BLaER1 (cell line): ENCODE measurements around the gene ETV6.
A peak's percentile ranks its signal among the peaks of the same experiment; 100 is the strongest.
"Not testable (repeated sequence)": the region's sequence is repeated elsewhere in the genome, so short reads cannot be mapped to it uniquely, and the experiment has no call there.

Source experiments
- H3K27ac ChIP-seq: shearing (Covaris generic); formaldehyde crosslinking; 2 replicates; pipeline ENCODE4 v1.8.1; 2022
- H3K27me3 ChIP-seq: shearing (Covaris generic); formaldehyde crosslinking; 2 replicates; pipeline ENCODE4 v1.8.1; 2022
- H3K36me3 ChIP-seq: shearing (Covaris generic); formaldehyde crosslinking; 2 replicates; pipeline ENCODE4 v1.8.1; 2022
- H3K4me1 ChIP-seq: shearing (Covaris generic); formaldehyde crosslinking; 2 replicates; pipeline ENCODE4 v1.8.1; 2022
- H3K4me2 ChIP-seq: shearing (Covaris generic); formaldehyde crosslinking; 2 replicates; pipeline ENCODE4 v1.8.1; 2022
- H3K4me3 ChIP-seq: shearing (Covaris generic); formaldehyde crosslinking; 2 replicates; pipeline ENCODE4 v1.8.1; 2022
- H3K9ac ChIP-seq: shearing (Covaris generic); formaldehyde crosslinking; 2 replicates; pipeline ENCODE4 v1.8.1; 2022
- H3K9me3 ChIP-seq: shearing (Covaris generic); formaldehyde crosslinking; 2 replicates; pipeline ENCODE4 v1.8.1; 2022
- H4K20me1 ChIP-seq: shearing (Covaris generic); formaldehyde crosslinking; 2 replicates; pipeline ENCODE4 v1.8.1; 2022
- Cebpa-rat ChIP-seq: shearing (Covaris generic); IDR thresholded peaks from 2 replicates; pipeline ENCODE4 v1.8.1; 2022

Gene ETV6

DNA sequence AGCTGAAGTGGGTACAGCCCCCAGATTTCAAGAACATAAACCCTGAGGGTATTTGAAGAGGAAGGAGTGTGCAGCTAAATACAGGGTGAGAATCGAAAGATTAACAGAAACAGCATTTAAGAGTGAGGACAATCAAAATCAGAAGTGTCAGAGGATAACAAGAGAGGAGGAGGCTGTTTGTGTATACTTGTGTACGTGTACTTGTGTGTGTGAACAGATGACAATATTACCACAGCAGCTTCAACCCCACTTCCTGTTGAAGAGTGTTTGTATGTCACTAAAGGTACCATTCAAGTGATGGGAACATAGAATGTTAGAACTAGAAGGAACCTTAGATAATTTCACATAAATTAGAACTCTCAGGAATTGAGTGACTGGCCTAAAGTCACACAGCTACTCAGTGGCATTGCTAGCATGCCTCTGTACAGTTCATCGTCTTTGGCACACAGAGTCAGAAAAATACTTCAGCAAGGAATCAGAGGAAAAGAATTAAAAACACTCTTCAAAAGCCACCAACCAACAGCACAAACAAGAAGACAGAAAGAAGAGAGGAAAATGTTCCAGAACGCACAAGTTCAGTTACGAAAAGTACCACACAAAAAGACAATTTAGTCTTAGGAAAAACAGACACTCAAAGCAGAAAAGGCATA lies 256.9 kb downstream of the ETV6 start:
- Histone ChIP-seq H3K9me3 (peaks cover 41% of the 10 kb centered on the region), H3K4me1 (peaks cover 18% of the 10 kb centered on the region), H4K20me1 (no peaks in the 10 kb centered on the region), H3K36me3 (no peaks in the 10 kb centered on the region), H3K27me3 (no peaks in the 10 kb centered on the region), H3K9ac (no peak overlapping the region), H3K27ac (no peak overlapping the region), H3K4me2 (no peak overlapping the region), H3K4me3 (no peak overlapping the region)
- no peak for TF ChIP-seq Cebpa-rat

DNA sequence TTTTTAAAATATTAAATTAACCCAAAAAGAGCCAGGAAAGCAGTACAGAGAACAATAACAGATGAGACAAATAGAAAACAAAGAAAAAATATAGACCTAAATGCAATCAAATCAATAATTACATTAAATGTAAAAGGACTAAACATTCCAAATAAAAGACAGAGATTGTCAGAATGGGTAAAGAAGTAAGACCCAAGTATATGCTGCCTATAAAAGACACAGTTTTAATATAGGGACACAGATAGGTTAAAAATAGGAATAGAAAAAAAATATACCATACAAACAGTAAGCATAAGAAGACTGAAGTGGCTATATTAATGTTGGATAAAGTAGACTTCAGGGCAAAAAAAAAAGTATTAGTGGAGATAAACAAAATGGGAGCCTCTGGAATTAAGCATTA lies 258.2 kb downstream of the ETV6 start:
- peaks cover 41% of the 10 kb centered on the region for H3K9me3 ChIP-seq
- no peak overlapping the region for H3K4me3 ChIP-seq
- no peaks in the 10 kb centered on the region for H3K27me3 ChIP-seq
- no peak overlapping the region for H3K4me2 ChIP-seq
- H3K4me1 ChIP-seq, result peaks cover 5% of the 10 kb centered on the region
- no peaks in the 10 kb centered on the region for H4K20me1 ChIP-seq
- no peak overlapping the region for H3K9ac ChIP-seq
- H3K36me3 ChIP-seq, result no peaks in the 10 kb centered on the region
- no peak for TF ChIP-seq Cebpa-rat
- H3K27ac ChIP-seq, result no peak overlapping the region

DNA sequence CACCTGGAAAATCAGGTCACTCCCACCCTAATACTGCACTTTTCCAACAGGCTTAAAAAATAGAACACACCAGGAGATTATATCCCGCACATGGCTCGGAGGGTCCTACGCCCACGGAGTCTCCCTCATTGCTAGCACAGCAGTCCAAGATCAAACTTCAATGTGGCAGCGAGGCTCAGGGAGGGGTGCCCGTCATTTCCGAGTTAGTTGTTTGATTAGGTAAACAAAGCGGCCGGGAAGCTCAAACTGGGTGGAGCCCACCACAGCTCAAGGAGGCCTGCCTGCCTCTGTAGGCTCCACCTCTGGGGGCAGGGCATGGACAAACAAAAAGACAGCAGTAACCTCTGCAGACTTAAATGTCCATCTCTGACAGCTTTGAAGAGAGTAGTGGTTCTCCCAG lies 259.9 kb downstream of the ETV6 start:
- not testable (repeated sequence) for H3K27ac ChIP-seq, H3K36me3 ChIP-seq, H3K9ac ChIP-seq, H4K20me1 ChIP-seq, H3K4me2 ChIP-seq, H3K4me3 ChIP-seq, H3K27me3 ChIP-seq, H3K4me1 ChIP-seq
- peaks cover 41% of the 10 kb centered on the region for H3K9me3 ChIP-seq

DNA sequence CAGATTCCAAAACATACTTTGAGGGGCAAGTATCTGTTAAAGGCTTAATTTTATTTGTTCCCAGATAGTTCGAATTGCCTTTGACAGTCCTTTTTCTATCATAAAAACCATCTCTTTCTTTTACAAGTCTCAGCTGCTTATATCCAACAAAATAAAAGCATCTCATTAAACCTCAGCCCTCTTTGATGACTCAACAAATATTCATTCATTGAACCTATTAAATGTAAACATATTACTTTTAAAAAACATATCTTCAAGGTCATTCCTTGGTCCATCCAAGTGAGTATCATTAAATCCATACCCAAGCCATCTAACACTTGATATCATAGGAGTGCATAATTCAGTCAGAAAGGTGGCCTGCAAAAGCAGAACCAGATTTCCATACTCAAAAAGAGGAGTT lies 266.6 kb downstream of the ETV6 start:
- no peak overlapping the region for H3K4me2 ChIP-seq
- no peak overlapping the region for H3K27ac ChIP-seq
- no peaks in the 10 kb centered on the region for H3K9me3 ChIP-seq
- no peak overlapping the region for H3K4me3 ChIP-seq
- no peaks in the 10 kb centered on the region for H3K36me3 ChIP-seq
- H3K4me1 ChIP-seq, result no peaks in the 10 kb centered on the region
- no peaks in the 10 kb centered on the region for H4K20me1 ChIP-seq
- H3K27me3 ChIP-seq, result no peaks in the 10 kb centered on the region
- no peak overlapping the region for H3K9ac ChIP-seq
- TF ChIP-seq Cebpa-rat, result no peak

DNA sequence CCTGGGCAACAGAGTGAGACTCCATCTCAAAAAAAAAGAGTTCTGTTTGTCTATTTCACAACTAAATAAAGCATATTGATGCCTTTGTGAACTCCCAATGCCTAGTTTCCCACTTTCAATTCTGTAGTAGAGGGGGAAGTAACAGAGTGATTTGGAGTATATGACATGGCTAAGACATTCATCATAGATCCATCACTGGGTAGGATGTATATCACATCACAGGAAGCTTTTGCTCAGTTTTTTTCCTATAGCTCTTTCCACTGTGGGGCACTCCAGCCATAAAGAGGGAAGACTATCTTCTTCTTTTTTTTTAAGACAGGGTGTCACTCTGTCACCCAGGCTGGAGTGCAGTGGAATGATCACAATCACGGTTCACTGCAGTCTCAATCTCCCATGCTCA lies 267.3 kb downstream of the ETV6 start:
- H3K36me3 ChIP-seq, result no peaks in the 10 kb centered on the region
- H3K9ac ChIP-seq, result no peak overlapping the region
- H3K4me2 ChIP-seq, result no peak overlapping the region
- no peak for TF ChIP-seq Cebpa-rat
- no peaks in the 10 kb centered on the region for H4K20me1 ChIP-seq
- no peak overlapping the region for H3K27ac ChIP-seq
- no peaks in the 10 kb centered on the region for H3K9me3 ChIP-seq
- H3K4me1 ChIP-seq, result no peaks in the 10 kb centered on the region
- H3K4me3 ChIP-seq, result no peak overlapping the region
- H3K27me3 ChIP-seq, result no peaks in the 10 kb centered on the region

DNA sequence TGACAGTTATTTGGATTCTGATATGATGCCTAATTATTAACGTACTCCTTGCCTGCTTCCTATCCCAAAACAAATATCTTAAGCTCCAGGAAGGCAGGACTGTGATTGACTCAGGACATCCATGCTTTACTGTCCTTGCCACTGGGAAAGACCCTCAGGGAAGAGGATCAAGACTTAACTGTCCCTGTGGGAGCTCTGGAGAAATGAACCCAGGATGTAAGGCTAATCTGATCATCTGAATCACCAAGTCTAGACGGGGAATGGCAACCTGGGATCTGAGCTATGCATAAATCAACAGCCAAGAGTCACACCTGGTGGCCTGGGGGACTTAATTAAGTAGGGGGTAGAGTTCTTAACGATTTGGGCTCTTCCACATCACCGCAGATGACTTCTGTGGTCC lies 268.0 kb downstream of the ETV6 start:
- H3K9me3 ChIP-seq, result no peaks in the 10 kb centered on the region
- H3K4me3 ChIP-seq, result no peak overlapping the region
- no peaks in the 10 kb centered on the region for H3K36me3 ChIP-seq
- H4K20me1 ChIP-seq, result no peaks in the 10 kb centered on the region
- H3K27me3 ChIP-seq, result no peaks in the 10 kb centered on the region
- H3K4me1 ChIP-seq, result peaks cover 4% of the 10 kb centered on the region
- no peak overlapping the region for H3K9ac ChIP-seq
- no peak for TF ChIP-seq Cebpa-rat
- H3K4me2 ChIP-seq, result no peak overlapping the region
- H3K27ac ChIP-seq, result no peak overlapping the region

DNA sequence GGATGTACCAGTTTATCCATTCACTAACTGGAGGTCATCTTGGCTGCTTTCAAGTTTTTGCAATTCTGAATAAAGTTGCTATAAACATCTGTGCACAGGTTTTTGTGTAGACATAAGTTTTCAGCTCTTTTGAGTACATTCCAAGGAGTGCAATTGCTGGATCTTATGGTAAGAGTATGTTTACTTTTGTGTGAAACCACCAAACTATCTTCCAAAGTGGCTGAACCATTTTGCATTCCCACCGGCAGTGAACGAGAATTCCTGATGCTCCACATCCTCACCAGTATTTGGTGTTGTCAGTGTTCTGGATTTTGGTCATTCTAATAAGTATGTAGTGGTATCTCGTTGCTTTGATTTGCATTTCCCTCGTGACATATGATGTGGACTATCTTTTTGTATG lies 270.8 kb downstream of the ETV6 start:
- Histone ChIP-seq H3K27me3 (no peaks in the 10 kb centered on the region), H3K9me3 (no peaks in the 10 kb centered on the region; the same call in 1 of the 2 replicates), H3K9ac (no peak overlapping the region), H3K36me3 (no peaks in the 10 kb centered on the region), H3K27ac (no peak overlapping the region), H3K4me2 (no peak overlapping the region), H4K20me1 (no peaks in the 10 kb centered on the region), H3K4me1 (peaks cover 9% of the 10 kb centered on the region), H3K4me3 (no peak overlapping the region)
- no peak for TF ChIP-seq Cebpa-rat

DNA sequence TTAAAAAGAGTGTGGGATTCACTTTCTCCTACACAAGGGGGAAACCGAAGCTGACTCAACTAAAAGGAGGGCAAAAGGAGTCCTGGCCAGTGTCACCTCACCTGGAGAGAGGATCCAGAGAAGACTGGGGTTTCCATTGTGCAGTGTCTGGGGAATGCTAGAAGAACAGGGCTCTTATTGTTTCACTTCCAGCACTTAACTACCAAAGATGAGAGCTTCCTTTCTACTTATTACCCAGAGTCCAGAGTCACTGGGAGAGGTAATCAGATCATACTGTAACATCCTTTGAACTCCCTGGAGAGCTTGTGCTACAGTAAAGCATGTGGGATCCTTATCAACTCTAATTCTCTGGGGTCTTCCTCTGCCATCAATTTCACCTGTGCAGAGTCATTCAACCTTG lies 272.9 kb downstream of the ETV6 start:
- H3K9me3 ChIP-seq, result no peaks in the 10 kb centered on the region; the same call in 1 of the 2 replicates
- H4K20me1 ChIP-seq, result no peaks in the 10 kb centered on the region
- no peak for TF ChIP-seq Cebpa-rat
- H3K4me3 ChIP-seq, result no peak overlapping the region
- H3K4me1 ChIP-seq, result peaks cover 9% of the 10 kb centered on the region
- H3K27me3 ChIP-seq, result no peaks in the 10 kb centered on the region
- H3K36me3 ChIP-seq, result no peaks in the 10 kb centered on the region
- H3K4me2 ChIP-seq, result peak overlapping the region; percentile 42
- H3K27ac ChIP-seq, result no peak overlapping the region
- no peak overlapping the region for H3K9ac ChIP-seq

DNA sequence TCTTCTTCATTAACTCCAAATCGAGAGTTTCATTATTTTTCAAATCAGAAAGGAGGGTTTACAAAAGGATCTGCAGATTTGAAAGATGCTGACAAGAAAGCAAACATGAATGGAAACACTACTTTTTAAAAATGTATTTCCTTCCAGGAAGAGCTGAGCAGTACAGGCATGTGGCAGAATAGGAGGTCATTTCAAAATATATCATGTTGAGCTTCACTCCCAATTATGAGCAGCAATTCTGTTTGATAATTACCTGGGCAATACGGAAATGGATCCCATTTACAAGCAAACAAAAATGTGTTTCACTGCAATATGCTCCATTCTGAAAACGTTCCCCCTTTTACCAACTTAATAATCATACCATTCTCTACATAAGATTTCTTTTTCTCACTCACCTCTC lies 273.6 kb downstream of the ETV6 start:
- Histone ChIP-seq H3K27ac (no peak overlapping the region), H3K4me1 (peaks cover 9% of the 10 kb centered on the region), H3K27me3 (no peaks in the 10 kb centered on the region), H3K36me3 (no peaks in the 10 kb centered on the region), H3K9ac (no peak overlapping the region), H3K4me3 (no peak overlapping the region), H3K9me3 (no peaks in the 10 kb centered on the region; the same call in 1 of the 2 replicates), H4K20me1 (no peaks in the 10 kb centered on the region), H3K4me2 (no peak overlapping the region)
- TF ChIP-seq Cebpa-rat, result no peak

DNA sequence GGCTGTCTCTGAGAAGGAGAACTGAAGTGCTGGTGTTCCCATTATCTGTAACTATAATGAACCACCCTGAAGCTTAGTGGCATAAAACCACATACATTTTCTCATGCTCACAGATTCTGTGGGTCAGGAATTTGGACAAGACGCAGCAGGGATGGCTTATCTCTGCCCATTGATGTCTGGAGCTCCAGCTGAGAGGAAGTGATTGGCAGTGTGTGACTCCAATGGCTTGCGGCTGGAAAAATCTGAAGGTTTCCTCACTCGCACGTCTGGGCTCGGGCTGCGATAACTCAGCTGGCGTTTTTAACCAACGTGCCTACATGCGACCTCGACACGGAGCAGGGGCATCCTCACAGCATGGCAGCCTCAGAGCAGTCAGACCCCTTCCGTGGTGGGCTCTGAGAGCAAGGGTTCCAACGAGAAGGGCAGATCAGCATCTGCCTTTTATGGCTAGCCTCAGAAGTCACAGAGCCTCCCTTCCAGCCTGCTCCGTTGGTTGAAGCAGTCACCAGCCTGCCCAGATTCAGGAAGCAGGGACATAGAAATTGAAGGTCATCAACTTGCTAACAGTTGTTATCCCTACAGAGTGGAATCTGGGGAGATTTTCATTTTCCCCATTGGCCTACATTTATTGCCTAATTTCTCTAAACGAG lies 277.9 kb downstream of the ETV6 start:
- Histone ChIP-seq H3K4me1 (peaks cover 6% of the 10 kb centered on the region), H3K27ac (no peak overlapping the region), H3K9ac (no peak overlapping the region), H3K4me2 (no peak overlapping the region), H3K36me3 (no peaks in the 10 kb centered on the region), H3K27me3 (no peaks in the 10 kb centered on the region), H3K9me3 (no peaks in the 10 kb centered on the region; the same call in 1 of the 2 replicates), H4K20me1 (no peaks in the 10 kb centered on the region), H3K4me3 (no peak overlapping the region)
- TF ChIP-seq Cebpa-rat, result no peak
